ENCODE results near the gene TRABD2B. TPM values are rescaled to one million over a fixed set of nuclear protein-coding genes. Genes with fewer than 3 reads are reported as not detected.

TRABD2B gene
- total and polyA plus RNA-seq, 2 donors (not counting 3 experiments of a cell fraction or from before 2014, with no cell fraction given): not detected

- no TSS peak for BruUV-seq (replicated peaks)
- Histone ChIP-seq H3K27ac (ENCODE audit: insufficient read depth, low read depth, low read length) (no peak overlapping the region), H3K9me3 (replicated peaks; ENCODE audit: control insufficient read depth, insufficient read depth, low read length) (no peaks in the 10 kb centered on the region), H2AFZ (ENCODE audit: low read depth, low read length) (no peak overlapping the region), H3K27me3 (ENCODE audit: control insufficient read depth in 2 of 2, insufficient read depth in 2 of 2, low read length in 2 of 2) (no peaks in the 10 kb centered on the region), H3K9ac (replicated peaks; ENCODE audit: extremely low read depth, insufficient read depth, low read length) (no peak overlapping the region), H3K4me2 (ENCODE audit: insufficient read depth, low read length) (no peak overlapping the region), H4K20me1 (replicated peaks; ENCODE audit: control insufficient read depth, extremely low read depth, insufficient read depth, low read length) (no peaks in the 10 kb centered on the region), H3K79me2 (ENCODE audit: control insufficient read depth, insufficient read depth, low read length) (no peaks in the 10 kb centered on the region), H3K36me3 (ENCODE audit: control insufficient read depth in 2 of 2, extremely low read depth in 1 of 2, insufficient read depth in 2 of 2, low read length in 2 of 2) (no peaks in the 10 kb centered on the region), H3K4me3 (replicated peaks in 1 of 3; ENCODE audit: insufficient read depth in 1 of 3, low read depth in 1 of 3, low read length in 3 of 3) (no peak overlapping the region), H3K4me1 (ENCODE audit: control insufficient read depth, extremely low read depth, insufficient read depth, low read length) (no peaks in the 10 kb centered on the region), H3K9me1 (replicated peaks; ENCODE audit: control insufficient read depth, extremely low read depth, insufficient read depth, low read length) (no peaks in the 10 kb centered on the region)
- TF ChIP-seq GATA2 (IDR thresholded peaks at IDR 0.05; ENCODE audit: insufficient read depth, insufficient read length, low read depth, low read length) (no peak), POLR2AphosphoS5 (IDR thresholded peaks at IDR 0.05; ENCODE audit: insufficient read depth, low read depth, low read length) (no peak), MYC (IDR thresholded peaks at IDR 0.05; ENCODE audit: low read depth, low read length) (no peak), FOS (IDR thresholded peaks at IDR 0.05; ENCODE audit: borderline replicate concordance, insufficient read depth, low read length) (no peak), EZH2 (IDR thresholded peaks at IDR 0.05; ENCODE audit: borderline replicate concordance, low read depth, low read length, severe bottlenecking) (no peak), JUN (IDR thresholded peaks at IDR 0.05; ENCODE audit: borderline replicate concordance, insufficient read depth, insufficient read length, low read depth) (no peak), MAX (IDR thresholded peaks at IDR 0.05; ENCODE audit: insufficient read depth, insufficient read length) (no peak), CTCF (IDR thresholded peaks at IDR 0.05; ENCODE audit: extremely low read depth in 1 of 2, insufficient read depth in 1 of 2, low read depth in 1 of 2, low read length in 2 of 2) (no peak)
- intact Hi-C loops (cut with micrococcal nuclease) (no loop called here), dilution Hi-C loops (cut with MboI; ENCODE audit: extremely low pct_ligation_motif_present, low sequenced_read_pairs) (no loop called here)
- ChIA-PET POLR2A (no interaction called here), CTCF (interaction anchor here (1.2 kb wide), 1 partner anchor 15 kb away, joined by 3 read pairs; no protein-coding TSS in a partner anchor)
- no peak for FAIRE-seq
- DNase-seq (ENCODE audit: low read depth, low spot score): no peak
Observed at GRCh38 chr1:47968556-47968888, 28.7 kb downstream of the TRABD2B start.
